ENCODE data around the gene ACAA2.
A peak's percentile ranks its signal among the peaks of the same experiment; 100 is the strongest.

The ACAA2 gene

GRCh38 chr18:49813319-49814146 is at the start of gene ACAA2:
Gene ACAA2, minus strand, starts transcription at chr18:49813533. Its CDS starts 49 bp downstream, at chr18:49813484.
- H3K4me1 ChIP-seq (ENCODE audit: control insufficient read depth, insufficient read depth, low read length) = peaks cover 11% of the 10 kb centered on the region
- no peaks in the 10 kb centered on the region for H3K36me3 ChIP-seq (ENCODE audit: control insufficient read depth, insufficient read depth, low read length)
- no peaks in the 10 kb centered on the region for H3K27me3 ChIP-seq (ENCODE audit: control insufficient read depth, insufficient read depth, low read length)
- H3K4me3 ChIP-seq (ENCODE audit: low read length) = peak within 1 kb of the TSS; percentile 82
- H3K9me3 ChIP-seq (ENCODE audit: control insufficient read depth, low read length) = no peaks in the 10 kb centered on the region
- peak within 1 kb of the TSS; percentile 96 for H3K9ac ChIP-seq (ENCODE audit: low read length)

GRCh38 chr18:49862656-49863385 is 49.5 kb upstream of the ACAA2 start:
- Histone ChIP-seq H3K4me1 (ENCODE audit: control insufficient read depth, insufficient read depth, low read length) (peaks cover 43% of the 10 kb centered on the region), H3K27me3 (ENCODE audit: control insufficient read depth, insufficient read depth, low read length) (no peaks in the 10 kb centered on the region), H3K9me3 (ENCODE audit: control insufficient read depth, low read length) (no peaks in the 10 kb centered on the region), H3K9ac (ENCODE audit: low read length) (no peak overlapping the region), H3K4me3 (ENCODE audit: low read length) (no peak overlapping the region), H3K36me3 (ENCODE audit: control insufficient read depth, insufficient read depth, low read length) (no peaks in the 10 kb centered on the region)

GRCh38 chr18:49861659-49862058 is 48.3 kb upstream of the ACAA2 start:
- peaks cover 50% of the 10 kb centered on the region for H3K4me1 ChIP-seq (ENCODE audit: control insufficient read depth, insufficient read depth, low read length)
- no peaks in the 10 kb centered on the region for H3K9me3 ChIP-seq (ENCODE audit: control insufficient read depth, low read length)
- H3K9ac ChIP-seq (ENCODE audit: low read length) = no peak overlapping the region
- no peaks in the 10 kb centered on the region for H3K27me3 ChIP-seq (ENCODE audit: control insufficient read depth, insufficient read depth, low read length)
- H3K36me3 ChIP-seq (ENCODE audit: control insufficient read depth, insufficient read depth, low read length) = no peaks in the 10 kb centered on the region
- no peak overlapping the region for H3K4me3 ChIP-seq (ENCODE audit: low read length)

- Histone ChIP-seq H3K4me1 (ENCODE audit: control insufficient read depth, insufficient read depth, low read length) (peaks cover 52% of the 10 kb centered on the region), H3K27me3 (ENCODE audit: control insufficient read depth, insufficient read depth, low read length) (no peaks in the 10 kb centered on the region), H3K9ac (ENCODE audit: low read length) (peak overlapping the region; percentile 64), H3K9me3 (ENCODE audit: control insufficient read depth, low read length) (no peaks in the 10 kb centered on the region), H3K4me3 (ENCODE audit: low read length) (no peak overlapping the region), H3K36me3 (ENCODE audit: control insufficient read depth, insufficient read depth, low read length) (no peaks in the 10 kb centered on the region)
Measured at GRCh38 chr18:49859725-49860124, 46.4 kb upstream of the ACAA2 start.

- Histone ChIP-seq H3K27me3 (ENCODE audit: control insufficient read depth, insufficient read depth, low read length) (no peaks in the 10 kb centered on the region), H3K9ac (ENCODE audit: low read length) (peak overlapping the region; percentile 64), H3K9me3 (ENCODE audit: control insufficient read depth, low read length) (no peaks in the 10 kb centered on the region), H3K4me3 (ENCODE audit: low read length) (no peak overlapping the region), H3K36me3 (ENCODE audit: control insufficient read depth, insufficient read depth, low read length) (no peaks in the 10 kb centered on the region), H3K4me1 (ENCODE audit: control insufficient read depth, insufficient read depth, low read length) (peaks cover 57% of the 10 kb centered on the region)
Measured at GRCh38 chr18:49859021-49859359, 45.7 kb upstream of the ACAA2 start.

- Histone ChIP-seq H3K9me3 (ENCODE audit: control insufficient read depth, low read length) (no peaks in the 10 kb centered on the region), H3K9ac (ENCODE audit: low read length) (peak overlapping the region; percentile 64), H3K36me3 (ENCODE audit: control insufficient read depth, insufficient read depth, low read length) (no peaks in the 10 kb centered on the region), H3K4me1 (ENCODE audit: control insufficient read depth, insufficient read depth, low read length) (peaks cover 57% of the 10 kb centered on the region), H3K4me3 (ENCODE audit: low read length) (peak overlapping the region; percentile 15), H3K27me3 (ENCODE audit: control insufficient read depth, insufficient read depth, low read length) (no peaks in the 10 kb centered on the region)
Measured at GRCh38 chr18:49858309-49859020, 45.1 kb upstream of the ACAA2 start.

- Histone ChIP-seq H3K27me3 (ENCODE audit: control insufficient read depth, insufficient read depth, low read length) (no peaks in the 10 kb centered on the region), H3K4me3 (ENCODE audit: low read length) (no peak overlapping the region), H3K36me3 (ENCODE audit: control insufficient read depth, insufficient read depth, low read length) (no peaks in the 10 kb centered on the region), H3K9ac (ENCODE audit: low read length) (peak overlapping the region; percentile 64), H3K4me1 (ENCODE audit: control insufficient read depth, insufficient read depth, low read length) (peaks cover 57% of the 10 kb centered on the region), H3K9me3 (ENCODE audit: control insufficient read depth, low read length) (no peaks in the 10 kb centered on the region)
Measured at GRCh38 chr18:49857708-49858107, 44.4 kb upstream of the ACAA2 start.

- Histone ChIP-seq H3K4me1 (ENCODE audit: control insufficient read depth, insufficient read depth, low read length) (peaks cover 52% of the 10 kb centered on the region), H3K9me3 (ENCODE audit: control insufficient read depth, low read length) (no peaks in the 10 kb centered on the region), H3K36me3 (ENCODE audit: control insufficient read depth, insufficient read depth, low read length) (no peaks in the 10 kb centered on the region), H3K9ac (ENCODE audit: low read length) (no peak overlapping the region), H3K27me3 (ENCODE audit: control insufficient read depth, insufficient read depth, low read length) (no peaks in the 10 kb centered on the region), H3K4me3 (ENCODE audit: low read length) (no peak overlapping the region)
Measured at GRCh38 chr18:49856496-49856895, 43.2 kb upstream of the ACAA2 start.

- Histone ChIP-seq H3K27me3 (ENCODE audit: control insufficient read depth, insufficient read depth, low read length) (no peaks in the 10 kb centered on the region), H3K4me3 (ENCODE audit: low read length) (no peak overlapping the region), H3K9me3 (ENCODE audit: control insufficient read depth, low read length) (no peaks in the 10 kb centered on the region), H3K36me3 (ENCODE audit: control insufficient read depth, insufficient read depth, low read length) (no peaks in the 10 kb centered on the region), H3K4me1 (ENCODE audit: control insufficient read depth, insufficient read depth, low read length) (peaks cover 50% of the 10 kb centered on the region), H3K9ac (ENCODE audit: low read length) (no peak overlapping the region)
Measured at GRCh38 chr18:49855711-49856415, 42.5 kb upstream of the ACAA2 start.

- Histone ChIP-seq H3K27me3 (ENCODE audit: control insufficient read depth, insufficient read depth, low read length) (no peaks in the 10 kb centered on the region), H3K36me3 (ENCODE audit: control insufficient read depth, insufficient read depth, low read length) (no peaks in the 10 kb centered on the region), H3K4me3 (ENCODE audit: low read length) (no peak overlapping the region), H3K4me1 (ENCODE audit: control insufficient read depth, insufficient read depth, low read length) (peaks cover 50% of the 10 kb centered on the region), H3K9me3 (ENCODE audit: control insufficient read depth, low read length) (no peaks in the 10 kb centered on the region), H3K9ac (ENCODE audit: low read length) (no peak overlapping the region)
Measured at GRCh38 chr18:49854681-49855080, 41.3 kb upstream of the ACAA2 start.

GRCh38 chr18:49853436-49853835 is 40.1 kb upstream of the ACAA2 start:
- Histone ChIP-seq H3K36me3 (ENCODE audit: control insufficient read depth, insufficient read depth, low read length) (no peaks in the 10 kb centered on the region), H3K4me1 (ENCODE audit: control insufficient read depth, insufficient read depth, low read length) (peaks cover 46% of the 10 kb centered on the region), H3K4me3 (ENCODE audit: low read length) (no peak overlapping the region), H3K9ac (ENCODE audit: low read length) (no peak overlapping the region), H3K9me3 (ENCODE audit: control insufficient read depth, low read length) (no peaks in the 10 kb centered on the region), H3K27me3 (ENCODE audit: control insufficient read depth, insufficient read depth, low read length) (no peaks in the 10 kb centered on the region)
